Body of pancreas (tissue), 4 donors: ENCODE data around the gene SIN3A. TPM values are rescaled to one million over a fixed set of nuclear protein-coding genes. Genes with fewer than 3 reads are reported as not detected.
"Not testable (repeated sequence)": the region's sequence is repeated elsewhere in the genome, so short reads cannot be mapped to it uniquely, and the experiment has no call there.

Source experiments
- ATAC-seq: fragments of 150-250 bp; one replicate; pipeline ENCODE4 v1.9.1; 2016
- DNase-seq, 4 donors: peaks; one replicate each; pipeline ENCODE4 v3.0.0-alpha.2; 2019
- H3K27ac ChIP-seq, 4 donors: fragments of 200-600 bp; sonication (generic); 1 replicate in 3 of 4; 2 replicates in 1 of 4; pipeline versions ENCODE4 v1.5.1 to v1.6.1; 2016 to 2019; ENCODE audit warnings: mild to moderate bottlenecking in 1 of 4, mixed read lengths in 1 of 4, moderate library complexity in 1 of 4
- H3K27me3 ChIP-seq, 2 donors: fragments of 200-600 bp; sonication (generic); one replicate each; pipeline ENCODE4 v1.6.0; 2016; ENCODE audit warnings: mild to moderate bottlenecking in 1 of 2
- H3K36me3 ChIP-seq, 2 donors: fragments of 200-600 bp; sonication (generic); replicated peaks in 1 of 2; 2 replicates each; pipeline ENCODE4 v1.5.1; 2016; ENCODE audit warnings: low read depth in 2 of 2; ENCODE audit not compliant: insufficient read depth in 1 of 2
- H3K4me1 ChIP-seq: fragments of 200-600 bp; sonication (generic); one replicate; pipeline ENCODE4 v1.6.0; 2016
- H3K4me3 ChIP-seq, 2 donors: fragments of 200-600 bp; sonication (generic); 1 replicate in 1 of 2; 2 replicates in 1 of 2; pipeline ENCODE4 v1.5.1; 2016 to 2019
- H3K9me3 ChIP-seq, 3 donors: fragments of 200-600 bp; sonication (generic); 1 replicate in 2 of 3; 2 replicates in 1 of 3; pipeline ENCODE4 v1.5.1; 2016
- CTCF ChIP-seq, 7 experiments: fragments of 450-650 bp in 4 of 7; fragments of 200-600 bp in 3 of 7; sonication (generic) in 3 of 7; IDR thresholded peaks; one replicate each; pipeline ENCODE4 v1.5.1; 2016 to 2019; ENCODE audit warnings: antibody characterized with exemption in 7 of 7
- POLR2A ChIP-seq, 3 donors: fragments of 450-650 bp; IDR thresholded peaks; one replicate each; pipeline ENCODE4 v1.6.1; 2016; ENCODE audit warnings: antibody characterized with exemption in 3 of 3, mild to moderate bottlenecking in 2 of 3
- WGBS, 2 donors: methylation state at CpG; one replicate each; pipeline ENCODE4 v1.1.5; 2017; 5-methylcytosine and 5-hydroxymethylcytosine counted together
- intact Hi-C: fragments of 100-400 bp; cut with DNase I; formaldehyde crosslinking; loops from one replicate; pipeline ENCODE4 v1.15.1; 2023
- total RNA-seq, 2 donors: library from RNA; depleted of rRNA; stranded (reverse); fragments of >200 nt; gene quantifications; one replicate each; pipeline ENCODE4 v1.1.0, GENCODE V29; 2016

SIN3A gene
- total RNA-seq, 2 donors from 2014 or later: 17.1 to 23.1 TPM

- Histone ChIP-seq H3K27ac (no peak overlapping the region), H3K4me1 (peaks cover 13% of the 10 kb centered on the region), H3K36me3 (peaks cover 0 to 6% of the 10 kb centered on the region in 2 donors), H3K4me3 (no peak overlapping the region), H3K9me3 (no peaks in the 10 kb centered on the region), H3K27me3 (no peaks in the 10 kb centered on the region)
- no peak for DNase-seq
- intact Hi-C loops: no loop called here
- no peak for ATAC-seq
- TF ChIP-seq CTCF (IDR thresholded peaks at IDR 0.05) (no peak), POLR2A (IDR thresholded peaks at IDR 0.05) (no peak)
- 78 to 85% methylated on average over 8 to 16 of the region's 16 CpGs for WGBS, 2 donors
These were observed 99.1 kb downstream of the SIN3A start for GRCh38 chr15:75352186-75353080.

GRCh38 chr15:75350601-75351361 is 100.7 kb downstream of the SIN3A start:
- H3K27ac ChIP-seq: no peak overlapping the region
- DNase-seq: no peak
- H3K9me3 ChIP-seq: no peaks in the 10 kb centered on the region
- H3K36me3 ChIP-seq: no peaks in the 10 kb centered on the region
- no peaks in the 10 kb centered on the region for H3K27me3 ChIP-seq
- 78 to 88% methylated on average over 6 to 7 of the region's 7 CpGs for WGBS, 2 donors
- ATAC-seq: no peak
- no peak overlapping the region for H3K4me3 ChIP-seq
- TF ChIP-seq CTCF (IDR thresholded peaks at IDR 0.05): no peak
- peak in 1 of 3 donors; percentile 6 for TF ChIP-seq POLR2A (IDR thresholded peaks at IDR 0.05)
- intact Hi-C loops: no loop called here
- peaks cover 17% of the 10 kb centered on the region for H3K4me1 ChIP-seq

GRCh38 chr15:75349851-75350588 is 101.5 kb downstream of the SIN3A start:
- Histone ChIP-seq H3K4me3 (no peak overlapping the region), H3K9me3 (no peaks in the 10 kb centered on the region), H3K4me1 (peaks cover 17% of the 10 kb centered on the region), H3K27ac (peak overlapping the region in 1 of 4 donors; percentile 14), H3K36me3 (no peaks in the 10 kb centered on the region), H3K27me3 (no peaks in the 10 kb centered on the region)
- ATAC-seq (no peak), DNase-seq (peak in 2 of 4 donors; percentile 28 to 45)
- TF ChIP-seq CTCF (IDR thresholded peaks at IDR 0.05): no peak
- no peak for TF ChIP-seq POLR2A (IDR thresholded peaks at IDR 0.05)
- intact Hi-C loops: no loop called here
- 73 to 90% methylated on average over 9 of the region's 9 CpGs for WGBS, 2 donors

GRCh38 chr15:75349351-75349669 is 102.2 kb downstream of the SIN3A start:
- H3K36me3 ChIP-seq, intact Hi-C loops, H3K9me3 ChIP-seq, DNase-seq, H3K27me3 ChIP-seq, H3K4me3 ChIP-seq, ATAC-seq, H3K27ac ChIP-seq: not testable (repeated sequence)
- WGBS, 2 donors: 81 to 90% methylated on average over 6 to 8 of the region's 8 CpGs
- H3K4me1 ChIP-seq: peaks cover 17% of the 10 kb centered on the region
